Peyer's patch (tissue), 4 donors: ENCODE data around the gene PTCD2.

Experiments
- CTCF ChIP-seq, 6 experiments: fragments of 450-650 bp in 4 of 6; fragments of 200-600 bp in 2 of 6; sonication (generic) in 1 of 6; IDR thresholded peaks; one replicate each; pipeline ENCODE4 v1.5.1; 2017 to 2019; ENCODE audit warnings: antibody characterized with exemption in 6 of 6, mild to moderate bottlenecking in 3 of 6, moderate library complexity in 1 of 6
- POLR2A ChIP-seq, 2 donors: fragments of 450-650 bp; IDR thresholded peaks; one replicate each; pipeline ENCODE4 v1.5.1; 2017; ENCODE audit warnings: antibody characterized with exemption in 2 of 2, mild to moderate bottlenecking in 2 of 2, moderate library complexity in 2 of 2

- TF ChIP-seq CTCF (IDR thresholded peaks at IDR 0.05) (no peak), POLR2A (IDR thresholded peaks at IDR 0.05) (no peak)
Observed at GRCh38 chr5:72363166-72363802, 43.1 kb downstream of the PTCD2 start.
